Naive thymus-derived CD4-positive, alpha-beta T cell (primary cell): ENCODE measurements around the gene USP36. TPM values are rescaled to one million over a fixed set of nuclear protein-coding genes. Genes with fewer than 3 reads are reported as not detected.
A peak's percentile ranks its signal among the peaks of the same experiment; 100 is the strongest.

Source experiments
- ATAC-seq: fragments of 150-1000 bp; cut with Tn5 transposase; 2 replicates; pipeline ENCODE4 v1.10.0; 2021; ENCODE audit warnings: mild to moderate bottlenecking, moderate library complexity
- CTCF ChIA-PET: fragments of 350-600 bp; sonication (Branson Sonifier 250); formaldehyde crosslinking; loops from one replicate; lab custom pipeline; 2021; ENCODE audit warnings: antibody characterized with exemption; lab: Charles Lee
- POLR2A ChIA-PET: fragments of 350-600 bp; sonication (Branson Sonifier 250); formaldehyde crosslinking; loops from one replicate; lab custom pipeline; 2021; ENCODE audit warnings: antibody characterized with exemption, inconsistent platforms; lab: Charles Lee
- DNase-seq, 9 donors: peaks; one replicate each; pipeline versions ENCODE4 v3.0.0 to v3.0.0-alpha.2; 2020 to 2022; ENCODE audit warnings: mixed read lengths in 1 of 9
- H3K27ac ChIP-seq: one replicate; pipeline ENCODE4 v1.7.0; 2013; ENCODE audit warnings: mild to moderate bottlenecking, low read depth, low read length, moderate library complexity
- H3K27me3 ChIP-seq, 2 donors: one replicate each; pipeline ENCODE4 v1.7.0; 2013; ENCODE audit warnings: low read length in 2 of 2, mild to moderate bottlenecking in 2 of 2, moderate library complexity in 2 of 2; ENCODE audit not compliant: control insufficient read depth in 2 of 2, insufficient read depth in 2 of 2
- H3K36me3 ChIP-seq, 3 experiments: 1 replicate in 2 of 3; 2 replicates in 1 of 3; pipeline ENCODE4 v1.7.0; 2013; ENCODE audit warnings: low read length in 3 of 3, mild to moderate bottlenecking in 3 of 3, moderate library complexity in 1 of 3; ENCODE audit not compliant: insufficient read depth in 3 of 3, control insufficient read depth in 2 of 3
- H3K4me1 ChIP-seq, 2 donors: one replicate each; pipeline ENCODE4 v1.7.0; 2013; ENCODE audit warnings: low read length in 2 of 2, mild to moderate bottlenecking in 2 of 2, moderate library complexity in 1 of 2; ENCODE audit not compliant: control insufficient read depth in 2 of 2, insufficient read depth in 2 of 2
- H3K4me3 ChIP-seq: 2 replicates; pipeline ENCODE4 v1.7.0; 2013; ENCODE audit warnings: mild to moderate bottlenecking, low read length
- H3K9me3 ChIP-seq, 3 experiments: 1 replicate in 2 of 3; 2 replicates in 1 of 3; pipeline ENCODE4 v1.7.0; 2013; ENCODE audit warnings: low read length in 3 of 3; ENCODE audit not compliant: control insufficient read depth in 2 of 3
- H3K27ac Mint-ChIP-seq, 9 donors: one replicate each; pipeline ENCODE4 v1.8.0; 2020 to 2022; ENCODE audit warnings: mixed read lengths in 9 of 9, mild to moderate bottlenecking in 8 of 9, moderate library complexity in 5 of 9, inconsistent platforms in 2 of 9
- H3K27me3 Mint-ChIP-seq, 5 donors: one replicate each; pipeline ENCODE4 v1.8.0; 2021 to 2022; ENCODE audit warnings: mixed read lengths in 5 of 5, mild to moderate bottlenecking in 1 of 5
- H3K36me3 Mint-ChIP-seq, 5 donors: one replicate each; pipeline ENCODE4 v1.8.0; 2020 to 2022; ENCODE audit warnings: mixed read lengths in 5 of 5, mild to moderate bottlenecking in 3 of 5, inconsistent platforms in 1 of 5
- H3K4me1 Mint-ChIP-seq, 7 donors: one replicate each; pipeline ENCODE4 v1.8.0; 2020 to 2022; ENCODE audit warnings: mixed read lengths in 7 of 7, mild to moderate bottlenecking in 3 of 7, inconsistent platforms in 1 of 7
- H3K4me3 Mint-ChIP-seq, 10 donors: one replicate each; pipeline ENCODE4 v1.8.0; 2020 to 2022; ENCODE audit warnings: mild to moderate bottlenecking in 10 of 10, mixed read lengths in 10 of 10, moderate library complexity in 6 of 10, inconsistent platforms in 2 of 10
- H3K9me3 Mint-ChIP-seq, 11 donors: one replicate each; pipeline ENCODE4 v1.8.0; 2020 to 2022; ENCODE audit warnings: mixed read lengths in 11 of 11, mild to moderate bottlenecking in 4 of 11, inconsistent platforms in 1 of 11, moderate library complexity in 1 of 11
- intact Hi-C, 2 donors: fragments of 100-400 bp; cut with micrococcal nuclease; formaldehyde crosslinking; loops; one replicate each; pipeline ENCODE4 v1.15.1; 2023
- polyA plus RNA-seq, 2 donors: library from polyadenylated mRNA; unstranded; fragments of 300-500 nt; fragmentation: Illumina TruSeq; gene quantifications; one replicate each; pipeline ENCODE4 v1.2.3, GENCODE V29; 2021
- total RNA-seq, 6 experiments: library from RNA in 5 of 6; stranded (reverse) in 5 of 6; gene quantifications; 1 replicate in 5 of 6; 2 replicates in 1 of 6; pipeline ENCODE4 v1.2.3 and lab custom pipeline; 2021 to 2026

Gene USP36
- total and polyA plus RNA-seq, 7 experiments from 2014 or later = 37.4 to 414 (median 148) TPM

GRCh38 chr17:78800132-78800931 lies 40.3 kb downstream of the USP36 start:
- no peaks in the 10 kb centered on the region for H3K9me3 Mint-ChIP-seq
- DNase-seq (no peak), ATAC-seq (no peak)
- H3K27me3 ChIP-seq = no peaks in the 10 kb centered on the region
- POLR2A ChIA-PET = interaction anchor here (0.6 to 3.5 kb wide), 9 partner anchors 10 to 54 kb away, joined by 3 to 13 read pairs (median 6); partner anchors contain the start of gene CYTH1
- H3K27me3 Mint-ChIP-seq = no peaks in the 10 kb centered on the region
- H3K4me3 ChIP-seq = no peak overlapping the region
- H3K36me3 Mint-ChIP-seq = peaks cover 13 to 61% (median 40%) of the 10 kb centered on the region in 5 donors
- no peak overlapping the region for H3K27ac ChIP-seq
- intact Hi-C loops = no loop called here
- CTCF ChIA-PET = interaction anchor here (0.6 to 2.2 kb wide), 9 partner anchors 10 to 93 kb away, joined by 3 to 11 read pairs (median 4); no protein-coding TSS in a partner anchor
- peaks cover 18 to 39% of the 10 kb centered on the region in 2 donors for H3K4me1 ChIP-seq
- H3K4me3 Mint-ChIP-seq = no peak overlapping the region
- H3K36me3 ChIP-seq = peaks cover 20 to 84% (median 34%) of the 10 kb centered on the region in 3 experiments
- peak overlapping the region; percentile 43 to 95 (median 86) for H3K27ac Mint-ChIP-seq
- H3K4me1 Mint-ChIP-seq = peaks cover 40 to 75% (median 67%) of the 10 kb centered on the region in 7 donors
- H3K9me3 ChIP-seq = no peaks in the 10 kb centered on the region

- peak overlapping the region in 8 of 10 donors; percentile 11 to 60 (median 45) for H3K4me3 Mint-ChIP-seq
- no peaks in the 10 kb centered on the region for H3K27me3 ChIP-seq
Observed at GRCh38 chr17:78798695-78799559, 41.7 kb downstream of the USP36 start.

DNA sequence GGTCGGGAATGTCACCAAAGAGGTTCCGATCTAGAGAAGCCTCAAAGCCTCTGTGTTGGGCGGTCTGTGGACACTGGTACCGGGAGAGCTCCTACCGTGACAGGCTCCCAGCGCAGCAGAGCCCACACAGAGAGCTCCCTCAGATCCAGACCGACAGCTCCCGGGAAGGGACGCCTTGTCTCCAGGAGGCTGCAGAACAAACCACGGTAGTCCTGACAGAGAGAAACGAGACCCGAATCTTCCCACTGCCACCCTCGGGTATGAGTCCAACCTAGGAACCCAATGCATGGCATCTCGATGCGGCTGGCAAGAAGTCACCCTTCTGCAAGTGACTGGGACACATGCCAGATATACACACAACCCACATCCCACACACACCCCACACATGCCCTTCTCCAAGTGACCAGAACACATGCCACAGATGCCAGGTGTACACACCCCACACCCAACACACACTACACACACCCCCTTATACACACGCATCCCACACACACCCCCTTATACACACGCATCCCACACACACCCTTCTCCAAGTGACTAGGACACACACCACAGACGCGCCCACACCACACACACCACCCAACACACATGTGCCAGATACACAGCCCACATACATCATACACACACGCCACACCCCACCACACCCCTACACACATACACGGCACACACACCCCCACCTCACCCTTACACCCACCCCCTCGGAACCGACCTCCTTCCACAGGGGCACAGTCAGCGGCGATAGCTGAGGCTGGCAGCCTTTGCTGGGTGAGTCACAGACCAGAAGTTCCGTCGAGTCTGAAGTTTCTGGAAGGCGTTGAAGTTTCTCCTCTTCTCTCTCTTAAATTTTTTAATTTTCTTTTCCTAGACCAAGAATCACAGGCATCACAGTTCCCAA lies 42.7 kb downstream of the USP36 start:
- no peaks in the 10 kb centered on the region for H3K9me3 ChIP-seq
- Mint-ChIP-seq H3K36me3 (peaks cover 13 to 66% (median 31%) of the 10 kb centered on the region in 5 donors), H3K4me3 (peak overlapping the region in 3 of 10 donors; percentile 7 to 53 (median 20)), H3K27me3 (no peaks in the 10 kb centered on the region), H3K27ac (peak overlapping the region in 8 of 9 donors; percentile 41 to 95 (median 61)), H3K4me1 (peaks cover 33 to 78% (median 61%) of the 10 kb centered on the region in 7 donors), H3K9me3 (no peaks in the 10 kb centered on the region)
- H3K36me3 ChIP-seq = peaks cover 15 to 82% (median 26%) of the 10 kb centered on the region in 3 experiments
- peaks cover 0 to 18% of the 10 kb centered on the region in 2 donors for H3K4me1 ChIP-seq
- DNase-seq = no peak
- no peaks in the 10 kb centered on the region for H3K27me3 ChIP-seq
- ATAC-seq = no peak
- ChIA-PET CTCF (interaction anchor here (0.7 to 2.3 kb wide), 7 partner anchors 8 to 300 kb away, joined by 3 to 15 read pairs (median 3); no protein-coding TSS in a partner anchor), POLR2A (interaction anchor here (0.8 to 2.2 kb wide), 9 partner anchors 8 to 107 kb away, joined by 3 to 10 read pairs (median 4); no protein-coding TSS in a partner anchor)
- H3K27ac ChIP-seq = no peak overlapping the region
- intact Hi-C loops = loop anchor here (2.0 to 5.0 kb wide), 3 partner anchors 21 to 351 kb away; no protein-coding TSS in a partner anchor
- no peak overlapping the region for H3K4me3 ChIP-seq

More at GRCh38 chr17:78798695-78799559, 41.7 kb downstream of the USP36 start:
- Histone ChIP-seq H3K9me3 (no peaks in the 10 kb centered on the region), H3K4me3 (no peak overlapping the region), H3K36me3 (peaks cover 15 to 88% (median 26%) of the 10 kb centered on the region in 3 experiments), H3K4me1 (peaks cover 7 to 27% of the 10 kb centered on the region in 2 donors), H3K27ac (no peak overlapping the region)
- Mint-ChIP-seq H3K27ac (peak overlapping the region; percentile 68 to 95 (median 86)), H3K36me3 (peaks cover 13 to 65% (median 39%) of the 10 kb centered on the region in 5 donors), H3K4me1 (peaks cover 42 to 78% (median 63%) of the 10 kb centered on the region in 7 donors), H3K27me3 (no peaks in the 10 kb centered on the region), H3K9me3 (no peaks in the 10 kb centered on the region)
- ChIA-PET CTCF (interaction anchor here (0.7 to 2.3 kb wide), 16 partner anchors 9 to 301 kb away, joined by 3 to 15 read pairs (median 3); partner anchors contain the start of gene CYTH1), POLR2A (interaction anchor here (0.6 to 2.4 kb wide), 12 partner anchors 9 to 108 kb away, joined by 3 to 13 read pairs (median 3); partner anchors contain the start of gene CYTH1)
- DNase-seq (peak in 5 of 9 donors; percentile 54 to 65 (median 59)), ATAC-seq (peak; percentile 56)
- intact Hi-C loops = loop anchor here (1.0 to 5.0 kb wide), 8 partner anchors 10 to 352 kb away; no protein-coding TSS in a partner anchor

GRCh38 chr17:78797213-78797612 lies 43.4 kb downstream of the USP36 start:
- Mint-ChIP-seq H3K4me3 (no peak overlapping the region), H3K27ac (peak overlapping the region in 1 of 9 donors; percentile 38), H3K36me3 (peaks cover 13 to 62% (median 31%) of the 10 kb centered on the region in 5 donors), H3K9me3 (no peaks in the 10 kb centered on the region), H3K4me1 (peaks cover 25 to 77% (median 59%) of the 10 kb centered on the region in 7 donors), H3K27me3 (no peaks in the 10 kb centered on the region)
- Histone ChIP-seq H3K27me3 (no peaks in the 10 kb centered on the region), H3K4me3 (no peak overlapping the region), H3K9me3 (no peaks in the 10 kb centered on the region), H3K27ac (no peak overlapping the region), H3K36me3 (peaks cover 15 to 75% (median 21%) of the 10 kb centered on the region in 3 experiments), H3K4me1 (peaks cover 0 to 13% of the 10 kb centered on the region in 2 donors)
- DNase-seq (no peak), ATAC-seq (no peak)
- CTCF ChIA-PET = interaction anchor here (0.9 kb wide), 1 partner anchor 88 kb away, joined by 3 read pairs; no protein-coding TSS in a partner anchor
- POLR2A ChIA-PET = interaction anchor here (0.8 to 1.9 kb wide), 4 partner anchors 17 to 75 kb away, joined by 4 to 7 read pairs (median 4); no protein-coding TSS in a partner anchor
- intact Hi-C loops = loop anchor here in 1 of 2 donors (5.0 kb wide), 1 partner anchor 300 kb away; no protein-coding TSS in a partner anchor

GRCh38 chr17:78796517-78796900 lies 44.1 kb downstream of the USP36 start:
- H3K4me1 ChIP-seq = peaks cover 0 to 20% of the 10 kb centered on the region in 2 donors
- Mint-ChIP-seq H3K27ac (peak overlapping the region in 7 of 9 donors; percentile 32 to 79 (median 51)), H3K36me3 (peaks cover 13 to 65% (median 37%) of the 10 kb centered on the region in 5 donors), H3K27me3 (no peaks in the 10 kb centered on the region), H3K9me3 (no peaks in the 10 kb centered on the region), H3K4me3 (no peak overlapping the region), H3K4me1 (peaks cover 27 to 83% (median 66%) of the 10 kb centered on the region in 7 donors)
- ChIA-PET CTCF (interaction anchor here (0.7 to 0.9 kb wide), 2 partner anchors 87 to 145 kb away, joined by 3 read pairs; no protein-coding TSS in a partner anchor), POLR2A (interaction anchor here (0.5 to 1.9 kb wide), 5 partner anchors 16 to 74 kb away, joined by 3 to 7 read pairs (median 4); no protein-coding TSS in a partner anchor)
- no peak overlapping the region for H3K4me3 ChIP-seq
- no peak overlapping the region for H3K27ac ChIP-seq
- no peaks in the 10 kb centered on the region for H3K27me3 ChIP-seq
- peaks cover 15 to 69% (median 20%) of the 10 kb centered on the region in 3 experiments for H3K36me3 ChIP-seq
- no peaks in the 10 kb centered on the region for H3K9me3 ChIP-seq
- DNase-seq (no peak), ATAC-seq (no peak)
- intact Hi-C loops = loop anchor here in 1 of 2 donors (5.0 kb wide), 1 partner anchor 299 kb away; no protein-coding TSS in a partner anchor
